Right lobe of liver (tissue), 6 donors: ENCODE measurements around the gene CDK1. TPM values are rescaled to one million over a fixed set of nuclear protein-coding genes. Genes with fewer than 3 reads are reported as not detected.
A peak's percentile ranks its signal among the peaks of the same experiment; 100 is the strongest.

Experiments
- ATAC-seq, 4 donors: fragments of 200-7000 bp; cut with Tn5 transposase; one replicate each; pipeline ENCODE4 v1.9.1; 2020; ENCODE audit warnings: mild to moderate bottlenecking in 4 of 4, moderate library complexity in 4 of 4
- DNase-seq, 3 donors: peaks; one replicate each; pipeline ENCODE4 v3.0.0-alpha.2; 2020
- H3K27ac ChIP-seq, 3 donors: fragments of 200-600 bp; one replicate each; pipeline ENCODE4 v1.8.0; 2022
- H3K27me3 ChIP-seq, 2 donors: fragments of 200-600 bp; one replicate each; pipeline ENCODE4 v1.8.0; 2022
- H3K36me3 ChIP-seq, 4 donors: fragments of 200-600 bp; sonication (generic) in 1 of 4; one replicate each; pipeline versions ENCODE4 v1.5.1 to v1.8.0; 2017 to 2022; ENCODE audit warnings: control low read depth in 1 of 4
- H3K4me1 ChIP-seq, 4 donors: fragments of 200-600 bp; sonication (generic) in 1 of 4; one replicate each; pipeline versions ENCODE4 v1.5.1 to v1.8.0; 2017 to 2022; ENCODE audit warnings: control low read depth in 1 of 4
- H3K4me3 ChIP-seq, 3 donors: fragments of 200-600 bp; one replicate each; pipeline ENCODE4 v1.8.0; 2022
- H3K9me3 ChIP-seq, 4 donors: fragments of 200-600 bp; sonication (generic) in 1 of 4; one replicate each; pipeline versions ENCODE4 v1.5.1 to v1.8.0; 2017 to 2022; ENCODE audit warnings: control low read depth in 1 of 4
- POLR2A ChIP-seq: fragments of 450-650 bp; IDR thresholded peaks from one replicate; pipeline ENCODE4 v1.6.1; 2017; ENCODE audit warnings: antibody characterized with exemption, mild to moderate bottlenecking
- WGBS: methylation state at CpG from one replicate; pipeline ENCODE4 v1.1.6; 2018; ENCODE audit warnings: low coverage, low lambda C conversion rate; ENCODE audit not compliant: insufficient coverage; ENCODE audit errors: missing lambda C conversion rate; 5-methylcytosine and 5-hydroxymethylcytosine counted together
- intact Hi-C, 2 donors: fragments of 100-400 bp; cut with DNase I; formaldehyde crosslinking; loops; one replicate each; pipeline versions ENCODE4 v1.11.2 to v1.14.1; 2022
- total RNA-seq, 6 experiments: library from RNA; depleted of rRNA in 2 of 6; stranded (reverse); fragments of >200 nt in 2 of 6; fragmentation: NEBNext Ultra II Directional in 3 of 6; extraction: Animal tissue kit (Norgen Biotek cat#: 25700) in 3 of 6; gene quantifications; one replicate each; pipeline versions ENCODE4 v1.1.0 to v1.2.4, GENCODE V29; 2016 to 2023
- TF ChIP-seq, protein P1 (sequence below), 4 donors: fragments of 200-600 bp in 3 of 4; fragments of 450-650 bp in 1 of 4; IDR thresholded peaks; one replicate each; pipeline versions ENCODE4 v1.5.1 to v1.8.0; 2016 to 2022; ENCODE audit warnings: antibody characterized with exemption in 4 of 4, mild to moderate bottlenecking in 2 of 4
- donor health status: DM: no; HTN: yes; CAD: no.
- donor health status: DM: no; HTN: no; CAD: no.
- donor health status: DM: no; HTN: no; CAD: no.
- donor health status: DM: no; HTN: yes; CAD: no.
- donor health status: DM: no; HTN: yes; CAD: no.

Gene CDK1
- total RNA-seq, 6 experiments from 2014 or later: 1.2 to 3.6 (median 3.0) TPM; not detected in 1

DNA sequence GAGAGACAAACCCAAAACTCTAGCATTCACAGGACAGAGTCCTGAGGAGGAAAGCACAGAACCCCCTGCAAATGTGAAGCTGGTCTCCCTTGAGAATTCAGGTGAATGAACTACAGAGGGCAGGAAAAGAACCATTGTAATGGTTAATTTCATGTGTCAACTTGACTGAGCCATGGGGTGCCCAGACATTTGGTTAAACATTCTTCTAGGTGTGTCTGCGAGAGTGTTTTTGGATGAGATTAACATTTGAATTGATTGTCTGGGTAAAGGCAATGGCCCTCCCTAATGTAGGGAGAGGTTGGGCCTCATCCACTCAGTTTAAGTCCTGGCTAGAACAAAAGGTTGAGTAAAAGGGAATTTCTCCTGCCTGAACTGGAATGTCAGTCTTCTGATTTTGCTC is 15.7 kb upstream of the CDK1 start:
- no peaks in the 10 kb centered on the region for H3K4me1 ChIP-seq
- no peak overlapping the region for H3K4me3 ChIP-seq
- H3K36me3 ChIP-seq: no peaks in the 10 kb centered on the region
- DNase-seq: no peak
- no peak for ATAC-seq
- TF ChIP-seq, protein P1, sequence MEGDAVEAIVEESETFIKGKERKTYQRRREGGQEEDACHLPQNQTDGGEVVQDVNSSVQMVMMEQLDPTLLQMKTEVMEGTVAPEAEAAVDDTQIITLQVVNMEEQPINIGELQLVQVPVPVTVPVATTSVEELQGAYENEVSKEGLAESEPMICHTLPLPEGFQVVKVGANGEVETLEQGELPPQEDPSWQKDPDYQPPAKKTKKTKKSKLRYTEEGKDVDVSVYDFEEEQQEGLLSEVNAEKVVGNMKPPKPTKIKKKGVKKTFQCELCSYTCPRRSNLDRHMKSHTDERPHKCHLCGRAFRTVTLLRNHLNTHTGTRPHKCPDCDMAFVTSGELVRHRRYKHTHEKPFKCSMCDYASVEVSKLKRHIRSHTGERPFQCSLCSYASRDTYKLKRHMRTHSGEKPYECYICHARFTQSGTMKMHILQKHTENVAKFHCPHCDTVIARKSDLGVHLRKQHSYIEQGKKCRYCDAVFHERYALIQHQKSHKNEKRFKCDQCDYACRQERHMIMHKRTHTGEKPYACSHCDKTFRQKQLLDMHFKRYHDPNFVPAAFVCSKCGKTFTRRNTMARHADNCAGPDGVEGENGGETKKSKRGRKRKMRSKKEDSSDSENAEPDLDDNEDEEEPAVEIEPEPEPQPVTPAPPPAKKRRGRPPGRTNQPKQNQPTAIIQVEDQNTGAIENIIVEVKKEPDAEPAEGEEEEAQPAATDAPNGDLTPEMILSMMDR (IDR thresholded peaks at IDR 0.05): no peak
- TF ChIP-seq POLR2A: no peak
- no peaks in the 10 kb centered on the region for H3K27me3 ChIP-seq
- no peaks in the 10 kb centered on the region for H3K9me3 ChIP-seq
- intact Hi-C loops: no loop called here
- WGBS: no CpG with 5 or more reads among the region's 1 CpG
- H3K27ac ChIP-seq: no peak overlapping the region

DNA sequence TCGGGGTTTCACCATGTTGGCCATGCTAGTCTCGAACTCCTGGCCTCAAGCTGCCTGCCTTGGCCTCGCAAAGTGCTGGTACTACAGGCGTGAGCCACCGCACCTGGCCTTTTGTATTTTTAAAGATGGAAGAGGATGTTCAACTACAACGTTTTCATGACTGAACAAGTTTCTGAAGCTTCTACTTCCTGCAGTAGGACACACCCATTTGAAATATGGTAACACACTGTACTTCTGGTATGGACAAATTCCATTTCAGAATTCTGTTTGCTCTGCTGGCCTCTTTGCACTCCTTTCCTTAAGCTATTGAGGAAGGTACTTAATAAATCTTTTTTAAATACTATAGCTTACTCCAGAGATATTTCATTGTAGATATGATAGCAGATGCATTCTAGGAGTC is 10.9 kb upstream of the CDK1 start:
- Histone ChIP-seq H3K4me3 (no peak overlapping the region), H3K9me3 (no peaks in the 10 kb centered on the region), H3K4me1 (no peaks in the 10 kb centered on the region), H3K27me3 (no peaks in the 10 kb centered on the region), H3K27ac (no peak overlapping the region), H3K36me3 (no peaks in the 10 kb centered on the region)
- intact Hi-C loops: no loop called here
- WGBS: 79% methylated on average over 6 of the region's 6 CpGs
- TF ChIP-seq, protein P1 (IDR thresholded peaks at IDR 0.05): no peak
- no peak for TF ChIP-seq POLR2A
- ATAC-seq: no peak
- DNase-seq: no peak

DNA sequence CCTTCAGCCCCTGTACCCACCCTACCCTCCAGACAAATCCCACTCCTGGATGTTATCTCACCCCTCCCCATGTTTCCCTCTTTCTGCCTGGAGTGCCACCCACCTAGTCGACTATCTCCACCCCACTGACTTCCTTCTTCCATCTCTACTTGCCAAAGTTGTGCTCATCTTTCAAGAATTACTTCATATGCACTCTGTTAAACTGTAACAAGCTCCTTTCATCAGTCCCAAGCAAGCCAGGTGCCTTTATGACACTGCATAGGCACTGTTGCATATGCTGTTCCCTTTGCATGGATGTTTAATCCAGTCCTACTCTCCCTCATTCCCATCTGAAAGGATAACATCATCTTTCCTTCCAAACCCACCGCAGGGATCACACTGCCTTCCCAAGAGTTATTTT is 8.9 kb upstream of the CDK1 start:
- Histone ChIP-seq H3K4me3 (no peak overlapping the region), H3K36me3 (no peaks in the 10 kb centered on the region), H3K9me3 (no peaks in the 10 kb centered on the region), H3K27ac (no peak overlapping the region), H3K27me3 (no peaks in the 10 kb centered on the region), H3K4me1 (no peaks in the 10 kb centered on the region)
- no peak for TF ChIP-seq POLR2A
- TF ChIP-seq, protein P1 (IDR thresholded peaks at IDR 0.05): no peak
- WGBS: 25% methylated on average over 2 of the region's 2 CpGs
- intact Hi-C loops: no loop called here
- ATAC-seq: peak in 1 of 4 donors; percentile 13
- DNase-seq: no peak

DNA sequence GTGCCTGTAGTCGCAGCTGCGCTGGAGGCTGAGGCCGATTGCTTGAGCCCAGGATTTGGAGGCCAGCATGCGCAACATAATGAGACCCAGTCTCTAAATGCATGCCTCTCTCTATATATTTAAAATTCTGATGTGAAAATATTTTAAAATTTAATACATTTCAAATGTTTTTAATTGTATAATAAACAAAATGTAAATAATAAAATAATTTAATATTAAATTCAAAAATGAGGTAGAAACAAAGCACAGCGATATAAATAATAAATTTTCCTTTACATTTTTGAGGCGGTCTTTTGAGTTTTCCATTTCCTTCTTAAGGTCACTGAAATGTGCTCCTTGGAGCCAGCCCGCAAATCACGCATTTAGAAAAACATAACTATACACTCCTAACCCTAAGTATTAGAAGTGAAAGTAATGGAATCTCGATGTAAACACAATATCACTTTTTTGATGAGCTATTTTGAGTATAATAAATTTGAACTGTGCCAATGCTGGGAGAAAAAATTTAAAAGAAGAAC is 523 bp upstream of the CDK1 start:
- Histone ChIP-seq H3K36me3 (no peaks in the 10 kb centered on the region), H3K27me3 (peaks cover 0 to 3% of the 10 kb centered on the region in 2 donors), H3K9me3 (no peaks in the 10 kb centered on the region), H3K4me3 (peak overlapping the region; percentile 43 to 59 (median 51)), H3K4me1 (peaks cover 0 to 7% (median 3%) of the 10 kb centered on the region in 4 donors), H3K27ac (peak overlapping the region in 1 of 3 donors; percentile 25)
- ATAC-seq: peak in 1 of 4 donors; percentile 3
- WGBS: 44% methylated on average over 9 of the region's 9 CpGs
- TF ChIP-seq POLR2A: no peak
- TF ChIP-seq, protein P1 (IDR thresholded peaks at IDR 0.05): peak in 1 of 4 donors; percentile 7
- intact Hi-C loops: no loop called here
- no peak for DNase-seq
